GM12873 (cell line): ENCODE results near the gene SORL1-AS1.
A peak's percentile ranks its signal among the peaks of the same experiment; 100 is the strongest.

Experiments
- TF ChIP-seq, protein P1 (sequence below): IDR thresholded peaks from 2 replicates; pipeline ENCODE4 v1.5.1; 2012; ENCODE audit warnings: low read depth, mild to moderate bottlenecking, moderate library complexity, low read length, control low read depth; ENCODE audit not compliant: insufficient read depth; ENCODE audit errors: missing control alignments

The SORL1-AS1 gene

DNA sequence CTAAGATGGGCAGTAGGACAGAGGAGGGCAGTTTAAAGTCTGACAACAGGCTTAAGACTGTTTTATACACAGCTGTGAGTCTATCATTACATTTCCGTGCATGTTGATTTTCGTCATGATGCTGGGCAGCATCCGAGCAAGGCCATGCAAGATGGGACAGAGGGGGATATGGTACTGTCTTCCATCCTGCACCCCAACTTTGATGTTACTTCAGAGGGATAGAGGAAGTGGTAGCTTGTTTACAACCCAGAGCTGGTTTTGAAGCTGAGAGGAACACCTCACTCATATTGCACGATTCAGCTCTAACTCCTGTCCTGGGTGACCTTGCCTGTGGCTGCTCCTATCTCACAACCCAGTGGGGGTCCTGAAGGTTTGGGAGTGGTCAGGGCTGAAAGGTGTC lies 3.6 kb downstream of the SORL1-AS1 start:
- TF ChIP-seq, protein P1, sequence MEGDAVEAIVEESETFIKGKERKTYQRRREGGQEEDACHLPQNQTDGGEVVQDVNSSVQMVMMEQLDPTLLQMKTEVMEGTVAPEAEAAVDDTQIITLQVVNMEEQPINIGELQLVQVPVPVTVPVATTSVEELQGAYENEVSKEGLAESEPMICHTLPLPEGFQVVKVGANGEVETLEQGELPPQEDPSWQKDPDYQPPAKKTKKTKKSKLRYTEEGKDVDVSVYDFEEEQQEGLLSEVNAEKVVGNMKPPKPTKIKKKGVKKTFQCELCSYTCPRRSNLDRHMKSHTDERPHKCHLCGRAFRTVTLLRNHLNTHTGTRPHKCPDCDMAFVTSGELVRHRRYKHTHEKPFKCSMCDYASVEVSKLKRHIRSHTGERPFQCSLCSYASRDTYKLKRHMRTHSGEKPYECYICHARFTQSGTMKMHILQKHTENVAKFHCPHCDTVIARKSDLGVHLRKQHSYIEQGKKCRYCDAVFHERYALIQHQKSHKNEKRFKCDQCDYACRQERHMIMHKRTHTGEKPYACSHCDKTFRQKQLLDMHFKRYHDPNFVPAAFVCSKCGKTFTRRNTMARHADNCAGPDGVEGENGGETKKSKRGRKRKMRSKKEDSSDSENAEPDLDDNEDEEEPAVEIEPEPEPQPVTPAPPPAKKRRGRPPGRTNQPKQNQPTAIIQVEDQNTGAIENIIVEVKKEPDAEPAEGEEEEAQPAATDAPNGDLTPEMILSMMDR = no peak

DNA sequence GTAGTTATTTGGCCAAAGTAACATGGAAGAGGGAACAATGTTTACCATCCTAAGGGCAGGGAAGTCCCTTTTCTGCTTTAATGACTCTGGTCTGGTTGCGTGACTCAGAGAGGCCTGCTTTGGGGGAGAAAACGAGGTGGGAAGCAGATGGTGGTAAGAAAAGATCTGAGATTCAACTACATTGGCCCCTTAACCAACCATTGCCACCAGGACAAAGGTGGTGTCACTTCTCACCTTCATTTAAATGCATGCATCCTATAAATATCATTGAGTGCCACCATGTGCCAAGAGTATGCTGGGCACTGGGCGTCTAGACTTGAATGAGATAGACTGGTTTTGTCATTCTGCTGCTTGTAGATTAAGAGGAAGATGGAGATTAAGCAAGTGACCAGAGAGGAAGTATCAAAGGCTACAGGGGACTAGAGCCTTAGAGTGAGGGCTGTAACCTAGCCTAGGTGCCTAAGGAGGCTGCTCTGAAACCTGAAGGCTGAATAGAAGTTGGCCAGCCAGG lies 4.3 kb downstream of the SORL1-AS1 start:
- TF ChIP-seq, protein P1 = no peak

DNA sequence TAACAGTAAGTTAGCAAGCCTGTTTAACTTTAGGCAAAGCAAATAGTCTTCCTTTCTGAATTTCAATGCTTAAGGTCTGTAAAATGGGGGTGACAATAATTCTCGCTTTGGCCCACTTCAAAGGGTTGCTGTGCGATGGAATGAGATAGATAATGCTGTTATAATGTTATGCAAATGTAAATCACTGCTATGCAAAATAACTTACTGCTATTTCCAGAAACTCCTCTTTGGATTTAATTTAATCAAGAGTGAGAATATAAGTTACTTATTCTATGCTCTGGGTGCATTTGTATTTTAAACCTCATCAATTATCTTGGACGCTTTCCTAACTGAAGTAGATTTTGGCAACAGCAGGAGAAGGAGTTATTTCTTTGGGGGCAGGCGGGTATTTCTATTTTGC lies 4.8 kb downstream of the SORL1-AS1 start:
- TF ChIP-seq, protein P1 = no peak

DNA sequence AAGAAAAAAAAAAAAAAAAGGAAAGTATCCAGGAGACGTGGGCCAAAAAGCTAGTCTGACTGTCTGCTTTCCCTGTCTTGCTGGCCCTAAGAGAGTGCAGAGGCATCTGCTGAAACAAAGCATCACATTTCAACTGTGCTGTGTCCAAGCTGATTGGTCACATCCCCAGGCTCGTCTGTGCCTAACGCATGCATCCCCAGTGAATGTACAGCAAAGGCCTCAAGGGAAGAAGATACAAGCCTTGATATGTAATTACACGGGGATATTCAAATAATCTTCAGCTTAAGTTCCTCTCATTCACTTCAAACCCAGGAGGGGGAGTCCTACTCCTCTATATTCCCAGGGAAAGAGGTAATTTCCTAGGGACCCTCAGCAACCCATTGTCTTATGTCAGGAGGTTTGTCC lies 6.0 kb downstream of the SORL1-AS1 start:
- TF ChIP-seq, protein P1 = peak; percentile 13

DNA sequence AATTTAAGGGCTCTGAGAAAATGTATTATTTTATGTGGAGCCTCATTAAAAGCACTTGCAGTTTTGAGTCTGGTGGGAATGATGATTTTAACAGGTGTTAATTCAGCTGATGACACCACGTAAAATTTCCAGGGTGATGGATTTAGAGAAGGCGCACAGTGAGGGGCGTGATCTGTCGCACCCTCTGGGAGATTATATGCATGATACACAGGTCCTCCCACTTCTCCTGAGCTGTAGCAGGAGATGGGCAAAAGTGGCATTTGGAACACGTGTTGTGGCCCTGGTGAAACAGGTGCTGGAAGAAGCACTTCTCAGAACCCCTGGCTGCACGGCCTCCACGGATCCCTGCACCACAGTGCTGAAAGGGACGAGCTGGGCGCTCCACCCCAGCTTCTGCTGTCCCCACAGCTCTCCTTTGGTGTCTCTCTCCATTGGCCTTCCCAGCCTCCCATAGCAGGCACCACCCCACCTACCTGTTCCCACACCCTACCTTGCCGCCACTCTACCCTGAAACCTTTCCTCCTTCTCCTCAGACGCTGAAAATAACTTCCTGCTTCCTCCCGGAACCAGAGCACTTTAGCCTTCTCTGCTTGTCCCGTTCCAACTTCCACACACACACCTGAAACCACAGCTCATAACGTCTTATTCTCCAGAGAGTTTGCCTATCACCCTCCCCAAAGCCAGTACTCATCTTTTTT lies 7.5 kb downstream of the SORL1-AS1 start:
- TF ChIP-seq, protein P1 = no peak

DNA sequence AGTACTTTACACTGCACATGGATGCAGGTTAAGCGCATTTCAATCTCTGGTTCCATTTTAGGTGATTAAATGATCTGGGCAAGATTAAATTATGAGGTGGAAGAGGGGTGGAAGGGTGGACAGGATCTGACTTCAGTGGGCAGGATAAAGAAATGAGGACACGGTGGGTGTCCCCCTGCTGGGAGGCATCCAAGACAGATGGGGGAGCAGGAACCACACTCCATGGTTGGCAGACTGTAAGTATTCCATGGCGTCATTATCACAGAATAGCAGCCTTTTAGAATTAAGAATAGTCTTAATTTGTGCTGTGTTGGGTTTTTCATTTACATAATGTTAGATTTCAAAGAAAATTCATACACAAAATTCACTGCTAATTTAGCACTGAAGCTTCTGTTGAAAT lies 8.2 kb downstream of the SORL1-AS1 start:
- TF ChIP-seq, protein P1 = no peak

DNA sequence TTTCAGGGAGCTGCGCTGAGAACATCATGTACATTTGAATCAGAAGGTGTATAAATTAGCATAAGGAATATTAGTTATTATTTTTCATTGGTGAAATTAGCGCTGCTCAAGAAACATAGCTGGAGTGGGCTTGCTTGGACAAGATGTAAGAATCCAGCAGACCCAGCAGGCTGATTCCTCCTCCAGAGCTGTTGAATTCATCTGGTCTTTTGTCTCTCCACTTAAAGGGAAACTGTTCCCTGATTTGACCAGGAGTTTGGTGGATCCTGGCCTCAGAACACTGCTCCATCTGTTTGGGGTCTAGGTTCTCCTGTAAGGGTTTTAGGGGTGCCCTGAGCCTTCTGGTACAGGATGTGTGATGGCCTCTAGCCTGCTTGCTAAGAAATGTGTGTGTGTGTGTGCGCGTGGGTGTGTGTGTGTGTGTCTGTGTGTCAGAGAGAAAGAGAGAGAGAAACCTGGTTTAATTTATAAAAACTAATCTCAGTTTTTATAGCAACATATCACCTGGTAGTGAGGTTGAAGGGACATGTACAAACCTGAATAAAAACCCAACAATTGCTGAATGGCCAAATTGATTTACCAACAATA lies 9.0 kb downstream of the SORL1-AS1 start:
- TF ChIP-seq, protein P1 = no peak
